ENCODE data around the gene COBL. TPM values are rescaled to one million over a fixed set of nuclear protein-coding genes. Genes with fewer than 3 reads are reported as not detected.

COBL gene
- total and polyA plus RNA-seq, 2 donors (not counting 3 experiments of a cell fraction or from before 2014, with no cell fraction given) = 0.11 TPM; not detected in 1

GRCh38 chr7:51188987-51189386, 127.6 kb downstream of the COBL start:
- Histone ChIP-seq H3K9me3 (replicated peaks; ENCODE audit: control insufficient read depth, insufficient read depth, low read length) (no peaks in the 10 kb centered on the region), H3K79me2 (ENCODE audit: control insufficient read depth, insufficient read depth, low read length) (no peaks in the 10 kb centered on the region), H3K4me1 (ENCODE audit: control insufficient read depth, extremely low read depth, insufficient read depth, low read length) (no peaks in the 10 kb centered on the region), H3K27me3 (ENCODE audit: control insufficient read depth in 2 of 2, insufficient read depth in 2 of 2, low read length in 2 of 2) (no peaks in the 10 kb centered on the region), H3K4me2 (ENCODE audit: insufficient read depth, low read length) (no peak overlapping the region), H2AFZ (ENCODE audit: low read depth, low read length) (no peak overlapping the region), H3K4me3 (replicated peaks in 1 of 3; ENCODE audit: insufficient read depth in 1 of 3, low read depth in 1 of 3, low read length in 3 of 3) (no peak overlapping the region), H3K9ac (replicated peaks; ENCODE audit: extremely low read depth, insufficient read depth, low read length) (no peak overlapping the region), H3K27ac (ENCODE audit: insufficient read depth, low read depth, low read length) (no peak overlapping the region), H4K20me1 (replicated peaks; ENCODE audit: control insufficient read depth, extremely low read depth, insufficient read depth, low read length) (no peaks in the 10 kb centered on the region), H3K9me1 (replicated peaks; ENCODE audit: control insufficient read depth, extremely low read depth, insufficient read depth, low read length) (no peaks in the 10 kb centered on the region), H3K36me3 (ENCODE audit: control insufficient read depth in 2 of 2, extremely low read depth in 1 of 2, insufficient read depth in 2 of 2, low read length in 2 of 2) (no peaks in the 10 kb centered on the region)
- dilution Hi-C loops (cut with MboI; ENCODE audit: extremely low pct_ligation_motif_present, low sequenced_read_pairs) (no loop called here), intact Hi-C loops (cut with micrococcal nuclease) (no loop called here)
- CTCF ChIA-PET = no interaction called here
- BruUV-seq (replicated peaks) = no TSS peak
- POLR2A ChIA-PET = no interaction called here
- DNase-seq (ENCODE audit: low read depth, low spot score) = no peak
- TF ChIP-seq POLR2A (IDR thresholded peaks at IDR 0.05; ENCODE audit: low read depth, low read length) (no peak), FOS (IDR thresholded peaks at IDR 0.05; ENCODE audit: borderline replicate concordance, insufficient read depth, low read length) (no peak), GATA2 (IDR thresholded peaks at IDR 0.05; ENCODE audit: insufficient read depth, insufficient read length, low read depth, low read length) (no peak), JUN (IDR thresholded peaks at IDR 0.05; ENCODE audit: borderline replicate concordance, insufficient read depth, insufficient read length, low read depth) (no peak), MYC (IDR thresholded peaks at IDR 0.05; ENCODE audit: low read depth, low read length) (no peak), POLR2AphosphoS5 (IDR thresholded peaks at IDR 0.05; ENCODE audit: insufficient read depth, low read depth, low read length) (no peak), MAX (IDR thresholded peaks at IDR 0.05; ENCODE audit: insufficient read depth, insufficient read length) (no peak), EZH2 (IDR thresholded peaks at IDR 0.05; ENCODE audit: borderline replicate concordance, low read depth, low read length, severe bottlenecking) (no peak), CTCF (IDR thresholded peaks at IDR 0.05; ENCODE audit: extremely low read depth in 1 of 2, insufficient read depth in 1 of 2, low read depth in 1 of 2, low read length in 2 of 2) (no peak)
- no peak for FAIRE-seq
